ENCODE measurements around the gene TMEM43. TPM values are rescaled to one million over a fixed set of nuclear protein-coding genes. Genes with fewer than 3 reads are reported as not detected.
"Not testable (repeated sequence)": the region's sequence is repeated elsewhere in the genome, so short reads cannot be mapped to it uniquely, and the experiment has no call there.

Gene TMEM43
- total and polyA plus RNA-seq, 10 of the 15 experiments (the other 5 are each of a cell fraction or from before 2014, with no cell fraction given), result 7.2 to 33.0 (median 18.5) TPM

GRCh38 chr3:14120111-14120920, 4.5 kb upstream of the TMEM43 start (continued):
- no peak for TF ChIP-seq USF2 (IDR thresholded peaks at IDR 0.05; ENCODE audit: borderline replicate concordance, low read depth, low read length)
- no peak for TF ChIP-seq IRF4 (IDR thresholded peaks at IDR 0.05; ENCODE audit: low read depth, low read length)
- no peak for TF ChIP-seq HSF1 (IDR thresholded peaks at IDR 0.05; ENCODE audit: low read depth, low read length)
- TF ChIP-seq ZZZ3 (IDR thresholded peaks at IDR 0.05; ENCODE audit: control insufficient read depth, insufficient read length, low read depth), result no peak
- no peak for TF ChIP-seq TARDBP (IDR thresholded peaks at IDR 0.05; ENCODE audit: borderline replicate concordance)

GRCh38 chr3:14120921-14121448, 3.9 kb upstream of the TMEM43 start:
- intact Hi-C loops (cut with micrococcal nuclease; ENCODE audit: unreplicated experiment), result loop anchor here (5.0 kb wide), 1 partner anchor 224 kb away; no protein-coding TSS in a partner anchor
- H3K4me3 ChIP-seq; H3K9me3 ChIP-seq (replicated peaks; ENCODE audit: control insufficient read depth, insufficient read depth, low read length); ATAC-seq; H2AFZ ChIP-seq (ENCODE audit: control insufficient read depth, low read depth, low read length); SMC1A ChIA-PET (ENCODE audit: uncharacterized antibody, unreplicated experiment); FAIRE-seq; H3K27ac ChIP-seq (ENCODE audit: control insufficient read depth, insufficient read depth); BruUV-seq (replicated peaks); H4K20me1 ChIP-seq (ENCODE audit: control insufficient read depth, insufficient read depth); H3K4me2 ChIP-seq (ENCODE audit: control insufficient read depth, insufficient read depth); DNase-seq (ENCODE audit: low read depth, low spot score); POLR2A ChIA-PET; in situ Hi-C loops (cut with MboI); H3K36me3 ChIP-seq (ENCODE audit: control insufficient read depth in 2 of 2, insufficient read depth in 2 of 2, low read length in 1 of 2); H3K27me3 ChIP-seq (replicated peaks in 1 of 2; ENCODE audit: control insufficient read depth in 2 of 2, insufficient read depth in 2 of 2, low read length in 1 of 2); RAD21 ChIA-PET (ENCODE audit: unreplicated experiment); H3K4me1 ChIP-seq (ENCODE audit: control insufficient read depth, insufficient read depth, low read length): not testable (repeated sequence)
- peaks cover 33% of the 10 kb centered on the region for H3K79me2 ChIP-seq (ENCODE audit: control insufficient read depth, insufficient read depth, low read length)
- WGBS (ENCODE audit: insufficient coverage, insufficient replicate concordance, low lambda C conversion rate, missing lambda C conversion rate), result 100% methylated on average over 2 of the region's 2 CpGs
- CTCF ChIA-PET, result interaction anchor here (1.4 kb wide), 1 partner anchor 225 kb away, joined by 7 read pairs; no protein-coding TSS in a partner anchor
- H3K9ac ChIP-seq (ENCODE audit: control insufficient read depth, insufficient read depth, low read length), result 0 out of 2 replicates have a peak overlapping the region, but pooled peaks have one; percentile 9
